ENCODE results near the gene LRCH3.

- TF ChIP-seq EP400 (IDR thresholded peaks at IDR 0.05): no peak
- no peak for TF ChIP-seq POLR2AphosphoS2 (IDR thresholded peaks at IDR 0.05; ENCODE audit: low read length)
- no peak for TF ChIP-seq ATF6 (CRISPR knock-in tag; IDR thresholded peaks at IDR 0.05)
- no peak for TF ChIP-seq TCF7L2 (IDR thresholded peaks at IDR 0.05; ENCODE audit: low read depth, low read length)
- TF ChIP-seq SUPT5H (IDR thresholded peaks at IDR 0.05): no peak
- no peak for TF ChIP-seq TAF1 (IDR thresholded peaks at IDR 0.05; ENCODE audit: control insufficient read depth, extremely low read depth, insufficient read depth, low read length, severe bottlenecking)
- TF ChIP-seq FOXJ3 (CRISPR knock-in tag; IDR thresholded peaks at IDR 0.05): no peak
These were observed 39.4 kb downstream of the LRCH3 start for GRCh38 chr3:197830308-197830966.
